Measurements from ENCODE around the gene PYCR2. TPM values are rescaled to one million over a fixed set of nuclear protein-coding genes. Genes with fewer than 3 reads are reported as not detected.
"Not testable (repeated sequence)": the region's sequence is repeated elsewhere in the genome, so short reads cannot be mapped to it uniquely, and the experiment has no call there.

PYCR2 gene
- total RNA-seq, 1 donor from 2014 or later: 47.4 TPM

GRCh38 chr1:225888289-225888897 lies 35.7 kb downstream of the PYCR2 start:
- no peaks in the 10 kb centered on the region for H3K27me3 ChIP-seq
- H3K9me3 ChIP-seq: no peaks in the 10 kb centered on the region
- peaks cover 6% of the 10 kb centered on the region for H3K4me1 ChIP-seq
- no peak overlapping the region for H3K4me3 ChIP-seq
- DNase-seq (ENCODE audit: extremely low spot score in 2 of 2): no peak
- no peak overlapping the region for H3K27ac ChIP-seq
- intact Hi-C loops (cut with DNase I): loop anchor here (10.0 kb wide), 1 partner anchor 114 kb away; the partner anchor contains the start of gene SRP9
- no peaks in the 10 kb centered on the region for H3K36me3 ChIP-seq
- no peak for TF ChIP-seq POLR2AphosphoS5 (IDR thresholded peaks at IDR 0.05; ENCODE audit: insufficient read depth in 1 of 2, low read depth in 1 of 2)
- no peak for TF ChIP-seq CTCF (IDR thresholded peaks at IDR 0.05)
- TF ChIP-seq POLR2A (IDR thresholded peaks at IDR 0.05): no peak

GRCh38 chr1:225887554-225888288 lies 36.3 kb downstream of the PYCR2 start:
- not testable (repeated sequence) for H3K9me3 ChIP-seq; H3K27ac ChIP-seq; H3K27me3 ChIP-seq; H3K4me3 ChIP-seq; DNase-seq (ENCODE audit: extremely low spot score in 2 of 2); H3K36me3 ChIP-seq
- H3K4me1 ChIP-seq: peaks cover 11% of the 10 kb centered on the region
- intact Hi-C loops (cut with DNase I): loop anchor here (10.0 kb wide), 1 partner anchor 113 kb away; the partner anchor contains the start of gene SRP9

- no peak for TF ChIP-seq POLR2A (IDR thresholded peaks at IDR 0.05)
- no peak for TF ChIP-seq POLR2AphosphoS5 (IDR thresholded peaks at IDR 0.05; ENCODE audit: insufficient read depth in 1 of 2, low read depth in 1 of 2)
- no peak for TF ChIP-seq CTCF (IDR thresholded peaks at IDR 0.05)
- Histone ChIP-seq H3K9me3 (no peaks in the 10 kb centered on the region), H3K4me1 (peaks cover 11% of the 10 kb centered on the region), H3K27me3 (no peaks in the 10 kb centered on the region), H3K4me3 (no peak overlapping the region), H3K36me3 (no peaks in the 10 kb centered on the region), H3K27ac (no peak overlapping the region)
- DNase-seq (ENCODE audit: extremely low spot score in 2 of 2): no peak
- intact Hi-C loops (cut with DNase I): loop anchor here (10.0 kb wide), 1 partner anchor 112 kb away; the partner anchor contains the start of gene SRP9
Observed at GRCh38 chr1:225887030-225887314, 37.1 kb downstream of the PYCR2 start.

GRCh38 chr1:225886159-225887029 lies 37.7 kb downstream of the PYCR2 start:
- Histone ChIP-seq H3K9me3 (no peaks in the 10 kb centered on the region), H3K27ac (no peak overlapping the region), H3K4me1 (peaks cover 14% of the 10 kb centered on the region), H3K36me3 (no peaks in the 10 kb centered on the region), H3K4me3 (no peak overlapping the region), H3K27me3 (no peaks in the 10 kb centered on the region)
- intact Hi-C loops (cut with DNase I): loop anchor here (10.0 kb wide), 1 partner anchor 112 kb away; the partner anchor contains the start of gene SRP9
- no peak for TF ChIP-seq CTCF (IDR thresholded peaks at IDR 0.05)
- no peak for TF ChIP-seq POLR2A (IDR thresholded peaks at IDR 0.05)
- DNase-seq (ENCODE audit: extremely low spot score in 2 of 2): no peak

GRCh38 chr1:225885336-225885735 lies 38.7 kb downstream of the PYCR2 start:
- Histone ChIP-seq H3K27ac (no peak overlapping the region), H3K9me3 (no peaks in the 10 kb centered on the region), H3K4me1 (peaks cover 25% of the 10 kb centered on the region), H3K27me3 (no peaks in the 10 kb centered on the region), H3K36me3 (no peaks in the 10 kb centered on the region), H3K4me3 (no peak overlapping the region)
- DNase-seq (ENCODE audit: extremely low spot score in 2 of 2): no peak
- no peak for TF ChIP-seq CTCF (IDR thresholded peaks at IDR 0.05)
- TF ChIP-seq POLR2AphosphoS5 (IDR thresholded peaks at IDR 0.05; ENCODE audit: insufficient read depth in 1 of 2, low read depth in 1 of 2): no peak
- TF ChIP-seq POLR2A (IDR thresholded peaks at IDR 0.05): no peak
- intact Hi-C loops (cut with DNase I): loop anchor here (10.0 kb wide), 1 partner anchor 111 kb away; the partner anchor contains the start of gene SRP9

Measured in vagina (tissue), 2 donors.